ENCODE measurements around the gene WWC2. TPM values are rescaled to one million over a fixed set of nuclear protein-coding genes. Genes with fewer than 3 reads are reported as not detected.

Gene WWC2
- total RNA-seq, 1 experiment from 2014 or later: 82.8 TPM

- CTCF ChIA-PET: no interaction called here
- peaks cover 12% of the 10 kb centered on the region for H3K4me1 ChIP-seq (ENCODE audit: insufficient read depth, low read length, poor library complexity, severe bottlenecking)
- POLR2A ChIA-PET (ENCODE audit: low non-redundant PET): no interaction called here
- no peaks in the 10 kb centered on the region for H3K36me3 ChIP-seq (ENCODE audit: insufficient read depth, low read length, poor library complexity, severe bottlenecking)
- DNase-seq (ENCODE audit: low spot score): no peak
- intact Hi-C loops (cut with micrococcal nuclease; ENCODE audit: unreplicated experiment): no loop called here
- no peak overlapping the region for H3K4me3 ChIP-seq (ENCODE audit: low read depth, low read length, poor library complexity, severe bottlenecking)
- no TSS peak for BruUV-seq (replicated peaks)
- no peak overlapping the region for H3K27ac ChIP-seq (ENCODE audit: low read depth, low read length, poor library complexity, severe bottlenecking)
- H3K9me3 ChIP-seq (ENCODE audit: low read depth, low read length, poor library complexity, severe bottlenecking): no peaks in the 10 kb centered on the region
- TF ChIP-seq, protein P1, sequence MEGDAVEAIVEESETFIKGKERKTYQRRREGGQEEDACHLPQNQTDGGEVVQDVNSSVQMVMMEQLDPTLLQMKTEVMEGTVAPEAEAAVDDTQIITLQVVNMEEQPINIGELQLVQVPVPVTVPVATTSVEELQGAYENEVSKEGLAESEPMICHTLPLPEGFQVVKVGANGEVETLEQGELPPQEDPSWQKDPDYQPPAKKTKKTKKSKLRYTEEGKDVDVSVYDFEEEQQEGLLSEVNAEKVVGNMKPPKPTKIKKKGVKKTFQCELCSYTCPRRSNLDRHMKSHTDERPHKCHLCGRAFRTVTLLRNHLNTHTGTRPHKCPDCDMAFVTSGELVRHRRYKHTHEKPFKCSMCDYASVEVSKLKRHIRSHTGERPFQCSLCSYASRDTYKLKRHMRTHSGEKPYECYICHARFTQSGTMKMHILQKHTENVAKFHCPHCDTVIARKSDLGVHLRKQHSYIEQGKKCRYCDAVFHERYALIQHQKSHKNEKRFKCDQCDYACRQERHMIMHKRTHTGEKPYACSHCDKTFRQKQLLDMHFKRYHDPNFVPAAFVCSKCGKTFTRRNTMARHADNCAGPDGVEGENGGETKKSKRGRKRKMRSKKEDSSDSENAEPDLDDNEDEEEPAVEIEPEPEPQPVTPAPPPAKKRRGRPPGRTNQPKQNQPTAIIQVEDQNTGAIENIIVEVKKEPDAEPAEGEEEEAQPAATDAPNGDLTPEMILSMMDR (conservative IDR thresholded peaks at IDR 0.05; ENCODE audit: low read depth, low read length): no peak
- TF ChIP-seq EZH2 (IDR thresholded peaks at IDR 0.05; ENCODE audit: borderline replicate concordance, low read depth, low read length, poor library complexity, severe bottlenecking): no peak
- no peaks in the 10 kb centered on the region for H3K27me3 ChIP-seq (replicated peaks; ENCODE audit: insufficient read depth, low read depth, low read length, poor library complexity)
Measured at GRCh38 chr4:183153190-183153916, 54.3 kb downstream of the WWC2 start.

GRCh38 chr4:183154701-183155391 lies 55.8 kb downstream of the WWC2 start:
- Histone ChIP-seq H3K9me3 (ENCODE audit: low read depth, low read length, poor library complexity, severe bottlenecking) (no peaks in the 10 kb centered on the region), H3K27me3 (replicated peaks; ENCODE audit: insufficient read depth, low read depth, low read length, poor library complexity) (no peaks in the 10 kb centered on the region), H3K4me3 (ENCODE audit: low read depth, low read length, poor library complexity, severe bottlenecking) (no peak overlapping the region), H3K36me3 (ENCODE audit: insufficient read depth, low read length, poor library complexity, severe bottlenecking) (no peaks in the 10 kb centered on the region), H3K4me1 (ENCODE audit: insufficient read depth, low read length, poor library complexity, severe bottlenecking) (peaks cover 6% of the 10 kb centered on the region), H3K27ac (ENCODE audit: low read depth, low read length, poor library complexity, severe bottlenecking) (no peak overlapping the region)
- TF ChIP-seq, protein P1 (conservative IDR thresholded peaks at IDR 0.05; ENCODE audit: low read depth, low read length): no peak
- no peak for TF ChIP-seq EZH2 (IDR thresholded peaks at IDR 0.05; ENCODE audit: borderline replicate concordance, low read depth, low read length, poor library complexity, severe bottlenecking)
- ChIA-PET CTCF (no interaction called here), POLR2A (ENCODE audit: low non-redundant PET) (no interaction called here)
- intact Hi-C loops (cut with micrococcal nuclease; ENCODE audit: unreplicated experiment): no loop called here
- DNase-seq (ENCODE audit: low spot score): no peak
- BruUV-seq (replicated peaks): no TSS peak

- ChIA-PET POLR2A (ENCODE audit: low non-redundant PET) (no interaction called here), CTCF (no interaction called here)
- TF ChIP-seq EZH2 (IDR thresholded peaks at IDR 0.05; ENCODE audit: borderline replicate concordance, low read depth, low read length, poor library complexity, severe bottlenecking): no peak
- TF ChIP-seq, protein P1 (conservative IDR thresholded peaks at IDR 0.05; ENCODE audit: low read depth, low read length): no peak
- DNase-seq (ENCODE audit: low spot score): no peak
- no peak overlapping the region for H3K4me3 ChIP-seq (ENCODE audit: low read depth, low read length, poor library complexity, severe bottlenecking)
- H3K9me3 ChIP-seq (ENCODE audit: low read depth, low read length, poor library complexity, severe bottlenecking): no peaks in the 10 kb centered on the region
- BruUV-seq (replicated peaks): no TSS peak
- intact Hi-C loops (cut with micrococcal nuclease; ENCODE audit: unreplicated experiment): no loop called here
- no peaks in the 10 kb centered on the region for H3K27me3 ChIP-seq (replicated peaks; ENCODE audit: insufficient read depth, low read depth, low read length, poor library complexity)
- H3K4me1 ChIP-seq (ENCODE audit: insufficient read depth, low read length, poor library complexity, severe bottlenecking): peaks cover 6% of the 10 kb centered on the region
- H3K27ac ChIP-seq (ENCODE audit: low read depth, low read length, poor library complexity, severe bottlenecking): no peak overlapping the region
- no peaks in the 10 kb centered on the region for H3K36me3 ChIP-seq (ENCODE audit: insufficient read depth, low read length, poor library complexity, severe bottlenecking)
Measured at GRCh38 chr4:183155450-183156184, 56.6 kb downstream of the WWC2 start.
